ENCODE measurements around the gene CLIP4. TPM values are rescaled to one million over a fixed set of nuclear protein-coding genes. Genes with fewer than 3 reads are reported as not detected.

Gene CLIP4
- total and polyA plus RNA-seq, 10 of the 15 experiments (the other 5 are each of a cell fraction or from before 2014, with no cell fraction given), result 5.5 to 34.9 (median 16.8) TPM

DNA sequence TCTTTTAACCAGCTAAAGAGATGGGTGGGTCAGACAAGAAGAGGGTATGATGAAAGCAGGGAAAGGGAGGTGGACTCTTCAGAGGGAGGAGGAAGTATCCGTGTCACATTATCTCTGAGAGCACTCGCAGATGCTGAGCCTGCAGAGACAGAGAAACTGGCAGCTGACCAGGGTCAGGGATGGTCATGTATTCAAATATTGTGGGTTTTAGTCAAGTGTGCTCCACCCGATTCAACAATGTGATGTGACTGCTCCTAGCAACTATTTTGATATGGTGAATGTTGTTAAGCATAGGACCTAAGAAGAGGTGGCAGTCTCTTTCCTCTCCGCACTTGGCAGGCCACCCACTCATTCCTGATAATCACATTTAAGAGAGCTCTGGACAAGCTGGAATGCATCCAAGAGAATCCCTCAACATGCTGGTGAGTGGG lies 1.3 kb upstream of the CLIP4 start:
- 25% methylated on average over 4 of the region's 4 CpGs for WGBS (ENCODE audit: insufficient coverage, insufficient replicate concordance, low lambda C conversion rate, missing lambda C conversion rate)
- peaks cover 19% of the 10 kb centered on the region for H3K79me2 ChIP-seq (ENCODE audit: control insufficient read depth, insufficient read depth, low read length)
- ChIA-PET CTCF (interaction anchor here (0.6 to 1.1 kb wide), 3 partner anchors 16 to 1479 kb away, joined by 3 read pairs; no protein-coding TSS in a partner anchor), RAD21 (ENCODE audit: unreplicated experiment) (interaction anchor here (0.6 to 4.6 kb wide), 4 partner anchors 15 to 60 kb away, joined by 3 to 31 read pairs (median 3); no protein-coding TSS in a partner anchor), SMC1A (ENCODE audit: uncharacterized antibody, unreplicated experiment) (interaction anchor here (1.1 to 1.4 kb wide), 3 partner anchors 9 to 38 kb away, joined by 3 to 6 read pairs (median 3); no protein-coding TSS in a partner anchor), POLR2A (interaction anchor here (0.6 to 1.7 kb wide), 3 partner anchors 9 to 148 kb away, joined by 3 to 11 read pairs (median 3); no protein-coding TSS in a partner anchor)
- H2AFZ ChIP-seq (ENCODE audit: control insufficient read depth, low read depth, low read length), result no peak overlapping the region; the same call in 1 of the 2 replicates
- no peak overlapping the region for H3K4me3 ChIP-seq
- peaks cover 50% of the 10 kb centered on the region for H3K4me1 ChIP-seq (ENCODE audit: control insufficient read depth, insufficient read depth, low read length)
- H3K36me3 ChIP-seq (ENCODE audit: control insufficient read depth in 2 of 2, insufficient read depth in 2 of 2, low read length in 1 of 2), result no peaks in the 10 kb centered on the region
- peak overlapping the region; percentile 90 for H3K4me2 ChIP-seq (ENCODE audit: control insufficient read depth, insufficient read depth)
- H4K20me1 ChIP-seq (ENCODE audit: control insufficient read depth, insufficient read depth), result no peaks in the 10 kb centered on the region
- BruUV-seq (replicated peaks), result no TSS peak
- intact Hi-C loops (cut with micrococcal nuclease; ENCODE audit: unreplicated experiment) (loop anchor here (5.0 kb wide), 1 partner anchor 42 kb away; the partner anchor contains the start of gene PCARE), in situ Hi-C loops (cut with MboI) (no loop called here)
- H3K9ac ChIP-seq (ENCODE audit: control insufficient read depth, insufficient read depth, low read length), result no peak overlapping the region
- no peak overlapping the region for H3K27ac ChIP-seq (ENCODE audit: control insufficient read depth, insufficient read depth)
- H3K9me3 ChIP-seq (replicated peaks; ENCODE audit: control insufficient read depth, insufficient read depth, low read length), result no peaks in the 10 kb centered on the region
- H3K27me3 ChIP-seq (replicated peaks in 1 of 2; ENCODE audit: control insufficient read depth in 2 of 2, insufficient read depth in 2 of 2, low read length in 1 of 2), result no peaks in the 10 kb centered on the region
- peak; percentile 84 for FAIRE-seq
- peak; percentile 48 for ATAC-seq
- DNase-seq (ENCODE audit: low read depth, low spot score), result no peak
- TF ChIP-seq RUNX3 (IDR thresholded peaks at IDR 0.05; ENCODE audit: low read length), result peak; percentile 72
- TF ChIP-seq ESRRA (IDR thresholded peaks at IDR 0.05; ENCODE audit: low read length), result no peak
- TF ChIP-seq, protein P1, sequence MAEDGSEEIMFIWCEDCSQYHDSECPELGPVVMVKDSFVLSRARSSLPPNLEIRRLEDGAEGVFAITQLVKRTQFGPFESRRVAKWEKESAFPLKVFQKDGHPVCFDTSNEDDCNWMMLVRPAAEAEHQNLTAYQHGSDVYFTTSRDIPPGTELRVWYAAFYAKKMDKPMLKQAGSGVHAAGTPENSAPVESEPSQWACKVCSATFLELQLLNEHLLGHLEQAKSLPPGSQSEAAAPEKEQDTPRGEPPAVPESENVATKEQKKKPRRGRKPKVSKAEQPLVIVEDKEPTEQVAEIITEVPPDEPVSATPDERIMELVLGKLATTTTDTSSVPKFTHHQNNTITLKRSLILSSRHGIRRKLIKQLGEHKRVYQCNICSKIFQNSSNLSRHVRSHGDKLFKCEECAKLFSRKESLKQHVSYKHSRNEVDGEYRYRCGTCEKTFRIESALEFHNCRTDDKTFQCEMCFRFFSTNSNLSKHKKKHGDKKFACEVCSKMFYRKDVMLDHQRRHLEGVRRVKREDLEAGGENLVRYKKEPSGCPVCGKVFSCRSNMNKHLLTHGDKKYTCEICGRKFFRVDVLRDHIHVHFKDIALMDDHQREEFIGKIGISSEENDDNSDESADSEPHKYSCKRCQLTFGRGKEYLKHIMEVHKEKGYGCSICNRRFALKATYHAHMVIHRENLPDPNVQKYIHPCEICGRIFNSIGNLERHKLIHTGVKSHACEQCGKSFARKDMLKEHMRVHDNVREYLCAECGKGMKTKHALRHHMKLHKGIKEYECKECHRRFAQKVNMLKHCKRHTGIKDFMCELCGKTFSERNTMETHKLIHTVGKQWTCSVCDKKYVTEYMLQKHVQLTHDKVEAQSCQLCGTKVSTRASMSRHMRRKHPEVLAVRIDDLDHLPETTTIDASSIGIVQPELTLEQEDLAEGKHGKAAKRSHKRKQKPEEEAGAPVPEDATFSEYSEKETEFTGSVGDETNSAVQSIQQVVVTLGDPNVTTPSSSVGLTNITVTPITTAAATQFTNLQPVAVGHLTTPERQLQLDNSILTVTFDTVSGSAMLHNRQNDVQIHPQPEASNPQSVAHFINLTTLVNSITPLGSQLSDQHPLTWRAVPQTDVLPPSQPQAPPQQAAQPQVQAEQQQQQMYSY (CRISPR knock-in tag; IDR thresholded peaks at IDR 0.05), result no peak
- TF ChIP-seq, protein P2, sequence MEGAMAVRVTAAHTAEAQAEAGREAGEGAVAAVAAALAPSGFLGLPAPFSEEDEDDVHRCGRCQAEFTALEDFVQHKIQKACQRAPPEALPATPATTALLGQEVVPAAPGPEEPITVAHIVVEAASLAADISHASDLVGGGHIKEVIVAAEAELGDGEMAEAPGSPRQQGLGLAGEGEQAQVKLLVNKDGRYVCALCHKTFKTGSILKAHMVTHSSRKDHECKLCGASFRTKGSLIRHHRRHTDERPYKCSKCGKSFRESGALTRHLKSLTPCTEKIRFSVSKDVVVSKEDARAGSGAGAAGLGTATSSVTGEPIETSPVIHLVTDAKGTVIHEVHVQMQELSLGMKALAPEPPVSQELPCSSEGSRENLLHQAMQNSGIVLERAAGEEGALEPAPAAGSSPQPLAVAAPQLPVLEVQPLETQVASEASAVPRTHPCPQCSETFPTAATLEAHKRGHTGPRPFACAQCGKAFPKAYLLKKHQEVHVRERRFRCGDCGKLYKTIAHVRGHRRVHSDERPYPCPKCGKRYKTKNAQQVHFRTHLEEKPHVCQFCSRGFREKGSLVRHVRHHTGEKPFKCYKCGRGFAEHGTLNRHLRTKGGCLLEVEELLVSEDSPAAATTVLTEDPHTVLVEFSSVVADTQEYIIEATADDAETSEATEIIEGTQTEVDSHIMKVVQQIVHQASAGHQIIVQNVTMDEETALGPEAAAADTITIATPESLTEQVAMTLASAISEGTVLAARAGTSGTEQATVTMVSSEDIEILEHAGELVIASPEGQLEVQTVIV (IDR thresholded peaks at IDR 0.05; ENCODE audit: borderline replicate concordance, partially characterized antibody), result no peak
- no peak for TF ChIP-seq NBN (IDR thresholded peaks at IDR 0.05)
- TF ChIP-seq CREB1 (IDR thresholded peaks at IDR 0.05; ENCODE audit: low read depth), result no peak
- TF ChIP-seq, protein P3, sequence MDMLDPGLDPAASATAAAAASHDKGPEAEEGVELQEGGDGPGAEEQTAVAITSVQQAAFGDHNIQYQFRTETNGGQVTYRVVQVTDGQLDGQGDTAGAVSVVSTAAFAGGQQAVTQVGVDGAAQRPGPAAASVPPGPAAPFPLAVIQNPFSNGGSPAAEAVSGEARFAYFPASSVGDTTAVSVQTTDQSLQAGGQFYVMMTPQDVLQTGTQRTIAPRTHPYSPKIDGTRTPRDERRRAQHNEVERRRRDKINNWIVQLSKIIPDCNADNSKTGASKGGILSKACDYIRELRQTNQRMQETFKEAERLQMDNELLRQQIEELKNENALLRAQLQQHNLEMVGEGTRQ (IDR thresholded peaks at IDR 0.05; ENCODE audit: borderline replicate concordance, low read depth, low read length), result no peak
- peak; percentile 87; the same call in 2 of the 3 replicates for TF ChIP-seq POU2F2 (IDR thresholded peaks at IDR 0.05; ENCODE audit: borderline replicate concordance, low read depth, low read length)
- no peak for TF ChIP-seq KLF5 (IDR thresholded peaks at IDR 0.05; ENCODE audit: partially characterized antibody)
- TF ChIP-seq KDM1A (IDR thresholded peaks at IDR 0.05; ENCODE audit: borderline replicate concordance), result no peak
- TF ChIP-seq, protein P4, sequence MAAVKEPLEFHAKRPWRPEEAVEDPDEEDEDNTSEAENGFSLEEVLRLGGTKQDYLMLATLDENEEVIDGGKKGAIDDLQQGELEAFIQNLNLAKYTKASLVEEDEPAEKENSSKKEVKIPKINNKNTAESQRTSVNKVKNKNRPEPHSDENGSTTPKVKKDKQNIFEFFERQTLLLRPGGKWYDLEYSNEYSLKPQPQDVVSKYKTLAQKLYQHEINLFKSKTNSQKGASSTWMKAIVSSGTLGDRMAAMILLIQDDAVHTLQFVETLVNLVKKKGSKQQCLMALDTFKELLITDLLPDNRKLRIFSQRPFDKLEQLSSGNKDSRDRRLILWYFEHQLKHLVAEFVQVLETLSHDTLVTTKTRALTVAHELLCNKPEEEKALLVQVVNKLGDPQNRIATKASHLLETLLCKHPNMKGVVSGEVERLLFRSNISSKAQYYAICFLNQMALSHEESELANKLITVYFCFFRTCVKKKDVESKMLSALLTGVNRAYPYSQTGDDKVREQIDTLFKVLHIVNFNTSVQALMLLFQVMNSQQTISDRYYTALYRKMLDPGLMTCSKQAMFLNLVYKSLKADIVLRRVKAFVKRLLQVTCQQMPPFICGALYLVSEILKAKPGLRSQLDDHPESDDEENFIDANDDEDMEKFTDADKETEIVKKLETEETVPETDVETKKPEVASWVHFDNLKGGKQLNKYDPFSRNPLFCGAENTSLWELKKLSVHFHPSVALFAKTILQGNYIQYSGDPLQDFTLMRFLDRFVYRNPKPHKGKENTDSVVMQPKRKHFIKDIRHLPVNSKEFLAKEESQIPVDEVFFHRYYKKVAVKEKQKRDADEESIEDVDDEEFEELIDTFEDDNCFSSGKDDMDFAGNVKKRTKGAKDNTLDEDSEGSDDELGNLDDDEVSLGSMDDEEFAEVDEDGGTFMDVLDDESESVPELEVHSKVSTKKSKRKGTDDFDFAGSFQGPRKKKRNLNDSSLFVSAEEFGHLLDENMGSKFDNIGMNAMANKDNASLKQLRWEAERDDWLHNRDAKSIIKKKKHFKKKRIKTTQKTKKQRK (IDR thresholded peaks at IDR 0.05; ENCODE audit: low read depth, low read length), result no peak
- no peak for TF ChIP-seq SREBF1 (IDR thresholded peaks at IDR 0.05; ENCODE audit: low read length)
- TF ChIP-seq POLR2A (IDR thresholded peaks at IDR 0.05; ENCODE audit: low read depth, low read length), result no peak
- TF ChIP-seq POLR2AphosphoS2 (IDR thresholded peaks at IDR 0.05; ENCODE audit: low read depth, low read length), result no peak
- TF ChIP-seq CBX3 (IDR thresholded peaks at IDR 0.05; ENCODE audit: borderline replicate concordance, low read depth), result no peak

Measured in GM12878 (cell line).